NB4 (cell line): ENCODE results near the gene OPRD1.

Experiments
- MYC ChIP-seq: IDR thresholded peaks from 2 replicates; pipeline ENCODE4 v1.6.1; 2011; ENCODE audit warnings: low read depth, low read length
- POLR2A ChIP-seq: IDR thresholded peaks from 2 replicates; pipeline ENCODE4 v1.6.1; 2011; ENCODE audit warnings: mild to moderate bottlenecking; ENCODE audit not compliant: insufficient read length; ENCODE audit errors: extremely low read depth
- TF ChIP-seq, protein P1 (sequence below): IDR thresholded peaks from one replicate; pipeline ENCODE4 v1.5.1; 2012; ENCODE audit warnings: low read depth, low read length
- TF ChIP-seq, protein P2 (sequence below): IDR thresholded peaks from 2 replicates; pipeline ENCODE4 v1.6.1; 2011; ENCODE audit warnings: low read depth, low read length

DNA sequence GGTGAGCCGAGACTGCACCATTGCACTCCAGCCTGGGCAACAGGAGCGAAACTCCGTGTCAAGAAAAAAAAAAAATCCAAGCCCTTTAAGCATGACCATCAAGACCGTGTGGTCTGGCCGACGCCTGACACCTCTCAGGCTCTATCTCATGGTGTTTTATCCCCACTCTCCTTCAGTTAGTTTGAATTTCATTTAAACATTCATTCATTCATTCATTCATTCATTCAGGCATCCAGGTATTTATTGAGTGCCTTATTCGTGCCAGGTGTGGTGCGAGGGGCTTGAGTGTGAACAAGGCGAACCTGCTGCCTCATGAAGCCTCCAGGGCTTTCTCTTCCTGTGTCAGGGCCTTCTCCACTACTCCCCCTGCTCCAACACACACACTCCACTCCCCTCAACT lies 22.6 kb upstream of the OPRD1 start:
- TF ChIP-seq, protein P1, sequence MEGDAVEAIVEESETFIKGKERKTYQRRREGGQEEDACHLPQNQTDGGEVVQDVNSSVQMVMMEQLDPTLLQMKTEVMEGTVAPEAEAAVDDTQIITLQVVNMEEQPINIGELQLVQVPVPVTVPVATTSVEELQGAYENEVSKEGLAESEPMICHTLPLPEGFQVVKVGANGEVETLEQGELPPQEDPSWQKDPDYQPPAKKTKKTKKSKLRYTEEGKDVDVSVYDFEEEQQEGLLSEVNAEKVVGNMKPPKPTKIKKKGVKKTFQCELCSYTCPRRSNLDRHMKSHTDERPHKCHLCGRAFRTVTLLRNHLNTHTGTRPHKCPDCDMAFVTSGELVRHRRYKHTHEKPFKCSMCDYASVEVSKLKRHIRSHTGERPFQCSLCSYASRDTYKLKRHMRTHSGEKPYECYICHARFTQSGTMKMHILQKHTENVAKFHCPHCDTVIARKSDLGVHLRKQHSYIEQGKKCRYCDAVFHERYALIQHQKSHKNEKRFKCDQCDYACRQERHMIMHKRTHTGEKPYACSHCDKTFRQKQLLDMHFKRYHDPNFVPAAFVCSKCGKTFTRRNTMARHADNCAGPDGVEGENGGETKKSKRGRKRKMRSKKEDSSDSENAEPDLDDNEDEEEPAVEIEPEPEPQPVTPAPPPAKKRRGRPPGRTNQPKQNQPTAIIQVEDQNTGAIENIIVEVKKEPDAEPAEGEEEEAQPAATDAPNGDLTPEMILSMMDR: no peak
- TF ChIP-seq POLR2A (no peak), MYC (no peak)
- TF ChIP-seq, protein P2, sequence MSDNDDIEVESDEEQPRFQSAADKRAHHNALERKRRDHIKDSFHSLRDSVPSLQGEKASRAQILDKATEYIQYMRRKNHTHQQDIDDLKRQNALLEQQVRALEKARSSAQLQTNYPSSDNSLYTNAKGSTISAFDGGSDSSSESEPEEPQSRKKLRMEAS: no peak
